HCT116 (cell line): ENCODE results near the gene NOL4L. TPM values are rescaled to one million over a fixed set of nuclear protein-coding genes. Genes with fewer than 3 reads are reported as not detected.

Source experiments
- ATAC-seq: fragments of 200-7000 bp; cut with Tn5 transposase; 2 replicates; pipeline ENCODE4 v1.9.1; 2020; ENCODE audit warnings: mild to moderate bottlenecking, moderate library complexity
- BruUV-seq: library from RNA; stranded (reverse); fragments of 400-500 nt; replicated peaks from 2 replicates; lab custom pipeline; 2021; lab: Mats Ljungman, UMichigan
- CTCF ChIA-PET: fragments of 300-600 bp; sonication (Branson Sonifier 250); formaldehyde crosslinking; loops from one replicate; lab custom pipeline; 2021; ENCODE audit warnings: antibody characterized with exemption; lab: Charles Lee
- POLR2A ChIA-PET: fragments of 300-600, 350-600 bp; sonication (Branson Sonifier 250); formaldehyde crosslinking; loops from one replicate; lab custom pipeline; 2021; ENCODE audit warnings: antibody characterized with exemption; lab: Charles Lee
- RAD21 ChIA-PET, 2 experiments: fragments of 300-600 bp; sonication (Branson Sonifier 250); formaldehyde crosslinking; loops; one replicate each; lab custom pipeline; 2023; ENCODE audit warnings: low total read pairs in 2 of 2; ENCODE audit not compliant: uncharacterized antibody in 2 of 2, unreplicated experiment in 2 of 2, low non-redundant PET in 1 of 2; lab: Charles Lee
- DNase-seq: peaks from one replicate; pipeline ENCODE4 v3.0.0-alpha.2; 2010; ENCODE audit warnings: low read depth, low spot score
- H2AFZ ChIP-seq: fragments of 200-600 bp; shearing (Covaris generic), sonication (generic); 2 replicates; pipeline ENCODE4 v1.6.1; 2017; ENCODE audit warnings: low read depth, mixed run types, mixed read lengths, antibody characterized with exemption, low read length; ENCODE audit not compliant: poor library complexity, severe bottlenecking
- H3K27ac ChIP-seq: 2 replicates; pipeline ENCODE4 v1.5.1; 2012; ENCODE audit warnings: low read depth, low read length
- H3K27me3 ChIP-seq: fragments of 200-600 bp; sonication (generic); 2 replicates; pipeline ENCODE4 v1.6.1; 2016; ENCODE audit warnings: mixed run types, low read length, mixed read lengths; ENCODE audit not compliant: insufficient read depth
- H3K36me3 ChIP-seq, 2 experiments: fragments of 200-500 bp in 1 of 2; fragments of 200-600 bp in 1 of 2; sonication (Bioruptor generic) in 1 of 2; sonication (generic) in 1 of 2; 2 replicates each; pipeline versions ENCODE4 v1.5.1 to v1.6.1; 2014 to 2016; ENCODE audit warnings: low read length in 2 of 2, inconsistent platforms in 1 of 2, mixed read lengths in 1 of 2, mixed run types in 1 of 2; ENCODE audit not compliant: insufficient read depth in 2 of 2, control insufficient read depth in 1 of 2
- H3K4me1 ChIP-seq, 2 experiments: fragments of 200-600 bp in 1 of 2; sonication (generic) in 1 of 2; 2 replicates each; pipeline versions ENCODE4 v1.5.1 to v1.6.1; 2012 to 2017; ENCODE audit warnings: low read length in 2 of 2, inconsistent platforms in 1 of 2, mild to moderate bottlenecking in 1 of 2, mixed read lengths in 1 of 2, mixed run types in 1 of 2, moderate library complexity in 1 of 2; ENCODE audit not compliant: insufficient read depth in 2 of 2, control insufficient read depth in 1 of 2
- H3K4me2 ChIP-seq: fragments of 200-600 bp; sonication (generic); 2 replicates; pipeline ENCODE4 v1.6.1; 2017; ENCODE audit warnings: mixed run types, low read length, mixed read lengths
- H3K4me3 ChIP-seq, 2 experiments: fragments of 200-600 bp in 1 of 2; sonication (generic) in 1 of 2; replicated peaks in 1 of 2; 2 replicates each; pipeline ENCODE4 v1.5.1; 2011 to 2016; ENCODE audit warnings: low read length in 2 of 2, control low read depth in 1 of 2, low read depth in 1 of 2, mild to moderate bottlenecking in 1 of 2, mixed read lengths in 1 of 2, mixed run types in 1 of 2
- H3K79me2 ChIP-seq: fragments of 200-600 bp; sonication (generic); 2 replicates; pipeline ENCODE4 v1.6.1; 2017; ENCODE audit warnings: mild to moderate bottlenecking, mixed run types, low read length, moderate library complexity, mixed read lengths; ENCODE audit not compliant: insufficient read depth
- H3K9ac ChIP-seq: fragments of 200-600 bp; sonication (generic); 2 replicates; pipeline ENCODE4 v1.6.1; 2016; ENCODE audit warnings: low read length, mixed read lengths
- H3K9me2 ChIP-seq: fragments of 200-600 bp; sonication (generic), shearing (Covaris generic); 2 replicates; pipeline ENCODE4 v1.6.1; 2017; ENCODE audit warnings: mixed run types, mild to moderate bottlenecking, moderate library complexity; ENCODE audit not compliant: insufficient read depth
- H3K9me3 ChIP-seq, 2 experiments: fragments of 200-500 bp in 1 of 2; fragments of 200-600 bp in 1 of 2; sonication (Bioruptor generic) in 1 of 2; sonication (generic) in 1 of 2; 2 replicates each; pipeline ENCODE4 v1.6.1; 2014 to 2017; ENCODE audit warnings: low read length in 2 of 2, mixed read lengths in 2 of 2, inconsistent platforms in 1 of 2, low read depth in 1 of 2, mild to moderate bottlenecking in 1 of 2, mixed run types in 1 of 2, moderate library complexity in 1 of 2; ENCODE audit not compliant: control insufficient read depth in 1 of 2, insufficient read depth in 1 of 2
- H4K20me1 ChIP-seq: fragments of 200-600 bp; sonication (generic), shearing (Covaris generic); 2 replicates; pipeline ENCODE4 v1.6.1; 2017; ENCODE audit warnings: mixed run types, mild to moderate bottlenecking, moderate library complexity; ENCODE audit not compliant: insufficient read depth
- EZH2phosphoT487 ChIP-seq: fragments of 200-600 bp; IDR thresholded peaks from 2 replicates; pipeline ENCODE4 v1.6.1; 2018; ENCODE audit warnings: antibody characterized with exemption, borderline replicate concordance
- FOSL1 ChIP-seq: IDR thresholded peaks from 2 replicates; pipeline ENCODE4 v1.6.1; 2012; ENCODE audit warnings: low read depth
- JUND ChIP-seq: IDR thresholded peaks from 2 replicates; pipeline ENCODE4 v1.6.1; 2012
- RAD21 ChIP-seq: IDR thresholded peaks from 2 replicates; pipeline ENCODE4 v1.6.1; 2012; ENCODE audit warnings: low read depth, mild to moderate bottlenecking
- SIN3A ChIP-seq: IDR thresholded peaks from 2 replicates; pipeline ENCODE4 v1.6.1; 2012; ENCODE audit warnings: low read depth
- SP1 ChIP-seq: IDR thresholded peaks from 2 replicates; pipeline ENCODE4 v1.6.1; 2012; ENCODE audit warnings: low read depth
- TCF7L2 ChIP-seq: IDR thresholded peaks from 2 replicates; pipeline ENCODE4 v1.7.0; 2011; ENCODE audit warnings: borderline replicate concordance, inconsistent platforms; ENCODE audit not compliant: insufficient read depth, insufficient read length; ENCODE audit errors: extremely low read depth
- ZFX ChIP-seq: fragments of 450-650 bp; IDR thresholded peaks from 2 replicates; pipeline ENCODE4 v1.6.1; 2017
- ZNF274 ChIP-seq: fragments of 200-500 bp; sonication (Bioruptor generic); IDR thresholded peaks from 2 replicates; pipeline ENCODE4 v1.6.1; 2014; ENCODE audit warnings: mild to moderate bottlenecking, low read depth, low read length, inconsistent platforms
- intact Hi-C: fragments of 100-400 bp; cut with micrococcal nuclease; formaldehyde crosslinking; loops from 2 replicates; pipeline ENCODE4 v1.10.0; 2022
- total RNA-seq: library from RNA; stranded (reverse); gene quantifications from one replicate; pipeline ENCODE4 v1.2.1, GENCODE V29; 2021; ENCODE audit not compliant: unreplicated experiment
- TF ChIP-seq, protein P1 (sequence below), 3 experiments: fragments of 200-600 bp in 1 of 3; sonication (generic) in 1 of 3; IDR thresholded peaks in 2 of 3; conservative IDR thresholded peaks in 1 of 3; 2 replicates each; pipeline ENCODE4 v1.5.1; 2012 to 2017; ENCODE audit warnings: low read depth in 2 of 3, low read length in 2 of 3, antibody characterized with exemption in 1 of 3, borderline replicate concordance in 1 of 3, control low read depth in 1 of 3, mild to moderate bottlenecking in 1 of 3, mixed read lengths in 1 of 3, mixed run types in 1 of 3, moderate library complexity in 1 of 3; ENCODE audit not compliant: insufficient read depth in 1 of 3
- TF ChIP-seq, protein P2 (sequence below): IDR thresholded peaks from 2 replicates; pipeline ENCODE4 v1.6.1; 2012

Gene NOL4L
- total RNA-seq, 1 experiment from 2014 or later: 5.9 TPM

DNA sequence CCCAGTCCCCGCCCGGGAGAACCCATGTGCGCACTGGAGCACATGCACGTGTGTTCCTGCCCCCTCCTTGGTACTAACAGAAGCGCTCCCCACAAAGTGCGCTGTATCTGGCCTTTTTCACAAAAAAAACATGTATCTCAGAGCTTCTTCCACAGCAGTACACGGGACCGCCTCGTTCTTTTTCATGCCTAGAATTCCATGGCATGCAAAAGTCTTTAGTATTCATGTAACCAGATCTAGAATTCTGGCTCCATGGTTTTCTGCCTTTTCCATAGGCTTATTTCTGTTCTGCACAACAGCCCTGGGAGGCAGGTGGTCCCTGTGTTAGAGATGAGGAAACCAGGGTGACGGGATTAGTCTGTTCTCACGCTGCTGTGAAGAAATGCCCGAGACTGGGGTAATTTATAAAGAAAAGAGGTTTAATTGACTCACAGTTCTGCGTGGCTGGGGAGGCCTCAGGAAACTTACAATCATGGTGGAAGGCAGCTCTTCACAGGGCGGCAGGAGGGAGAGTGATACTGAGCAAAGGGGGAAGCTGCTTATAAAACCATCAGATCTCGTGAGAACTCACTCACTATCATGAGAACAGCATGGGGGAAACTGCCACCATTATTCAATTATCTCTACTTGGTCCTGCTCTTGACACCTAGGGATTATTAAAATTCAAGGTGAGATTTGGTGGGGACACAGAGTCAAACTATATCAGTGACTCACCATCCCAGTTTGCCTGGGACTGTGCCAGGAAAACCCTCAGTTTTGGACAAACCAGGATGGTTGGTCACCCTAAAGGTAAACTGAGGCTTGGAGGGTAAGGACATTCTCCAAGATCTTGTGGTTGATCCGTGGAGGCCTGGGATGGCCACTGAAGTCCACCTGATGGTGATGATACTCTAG is 47.6 kb upstream of the NOL4L start (continued):
- TF ChIP-seq, protein P1, sequence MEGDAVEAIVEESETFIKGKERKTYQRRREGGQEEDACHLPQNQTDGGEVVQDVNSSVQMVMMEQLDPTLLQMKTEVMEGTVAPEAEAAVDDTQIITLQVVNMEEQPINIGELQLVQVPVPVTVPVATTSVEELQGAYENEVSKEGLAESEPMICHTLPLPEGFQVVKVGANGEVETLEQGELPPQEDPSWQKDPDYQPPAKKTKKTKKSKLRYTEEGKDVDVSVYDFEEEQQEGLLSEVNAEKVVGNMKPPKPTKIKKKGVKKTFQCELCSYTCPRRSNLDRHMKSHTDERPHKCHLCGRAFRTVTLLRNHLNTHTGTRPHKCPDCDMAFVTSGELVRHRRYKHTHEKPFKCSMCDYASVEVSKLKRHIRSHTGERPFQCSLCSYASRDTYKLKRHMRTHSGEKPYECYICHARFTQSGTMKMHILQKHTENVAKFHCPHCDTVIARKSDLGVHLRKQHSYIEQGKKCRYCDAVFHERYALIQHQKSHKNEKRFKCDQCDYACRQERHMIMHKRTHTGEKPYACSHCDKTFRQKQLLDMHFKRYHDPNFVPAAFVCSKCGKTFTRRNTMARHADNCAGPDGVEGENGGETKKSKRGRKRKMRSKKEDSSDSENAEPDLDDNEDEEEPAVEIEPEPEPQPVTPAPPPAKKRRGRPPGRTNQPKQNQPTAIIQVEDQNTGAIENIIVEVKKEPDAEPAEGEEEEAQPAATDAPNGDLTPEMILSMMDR (IDR thresholded peaks at IDR 0.05 in 2 of 3, conservative IDR thresholded peaks at IDR 0.05 in 1 of 3; ENCODE audit: borderline replicate concordance in 1 of 3, insufficient read depth in 1 of 3, low read depth in 2 of 3, low read length in 2 of 3): no peak
- TF ChIP-seq SP1 (no peak), FOSL1 (no peak), ZNF274 (no peak), EZH2phosphoT487 (no peak), SIN3A (no peak), JUND (no peak)
- TF ChIP-seq, protein P2, sequence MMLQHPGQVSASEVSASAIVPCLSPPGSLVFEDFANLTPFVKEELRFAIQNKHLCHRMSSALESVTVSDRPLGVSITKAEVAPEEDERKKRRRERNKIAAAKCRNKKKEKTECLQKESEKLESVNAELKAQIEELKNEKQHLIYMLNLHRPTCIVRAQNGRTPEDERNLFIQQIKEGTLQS: no peak
- TF ChIP-seq, all 23 proteins: peak for 0

DNA sequence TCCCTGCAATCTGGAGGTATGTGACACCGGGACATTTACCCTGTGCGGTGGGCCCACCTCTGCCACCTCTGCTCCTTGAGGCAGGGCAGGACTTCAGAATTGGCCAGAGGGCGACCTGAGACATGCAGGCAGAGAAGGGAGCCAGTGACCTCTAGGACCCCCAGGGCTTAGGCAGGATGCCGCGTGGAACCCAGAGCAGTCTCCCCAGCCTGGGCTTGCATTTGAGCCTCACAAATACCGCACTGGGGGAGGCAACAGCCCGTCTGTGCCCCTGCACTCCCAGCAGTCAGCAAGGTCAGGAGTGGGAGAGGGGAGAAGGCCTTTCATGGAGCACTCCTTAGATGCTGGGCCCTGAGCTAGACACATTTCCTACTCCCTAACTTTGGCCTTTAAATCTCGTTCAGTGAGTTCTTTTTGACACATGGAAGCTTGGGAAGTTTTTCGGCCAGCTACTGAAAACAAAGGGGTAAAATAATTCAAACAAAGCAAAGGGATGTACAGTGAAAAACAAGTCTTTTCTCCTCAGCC is 46.9 kb upstream of the NOL4L start:
- Histone ChIP-seq H3K4me1 (peaks cover 20 to 30% of the 10 kb centered on the region in 2 experiments), H3K4me2 (no peak overlapping the region), H4K20me1 (no peaks in the 10 kb centered on the region), H3K27me3 (no peaks in the 10 kb centered on the region), H3K9me2 (no peaks in the 10 kb centered on the region), H3K27ac (no peak overlapping the region), H3K9ac (no peak overlapping the region), H3K4me3 (no peak overlapping the region), H3K79me2 (no peaks in the 10 kb centered on the region), H2AFZ (no peak overlapping the region), H3K36me3 (no peaks in the 10 kb centered on the region), H3K9me3 (no peaks in the 10 kb centered on the region)
- ATAC-seq: no peak
- ChIA-PET CTCF (no interaction called here), RAD21 (no interaction called here), POLR2A (no interaction called here)
- TF ChIP-seq TCF7L2 (no peak), RAD21 (no peak), ZFX (no peak), SIN3A (no peak)
- TF ChIP-seq, protein P2: no peak
- BruUV-seq: no TSS peak
- intact Hi-C loops: no loop called here
- DNase-seq: no peak
